Activated naive CD4-positive, alpha-beta T cell treated with anti-CD3 and anti-CD28 coated beads, Interleukin-2, amount 10 ng/mL, durations not matched to agents 7 days and 5 days (primary cell): ENCODE data around the gene WNK4.

ENCODE experiments used
- CTCF ChIA-PET: fragments of 350-600 bp; sonication (Branson Sonifier 250); formaldehyde crosslinking; loops from one replicate; lab custom pipeline; 2021; ENCODE audit warnings: antibody characterized with exemption; lab: Charles Lee
- DNase-seq: peaks from one replicate; pipeline ENCODE4 v3.0.0-alpha.2; 2020
- H3K27ac Mint-ChIP-seq: one replicate; pipeline ENCODE4 v1.8.0; 2021; ENCODE audit warnings: mild to moderate bottlenecking, moderate library complexity, mixed read lengths
- H3K27me3 Mint-ChIP-seq: one replicate; pipeline ENCODE4 v1.8.0; 2021; ENCODE audit warnings: mild to moderate bottlenecking, mixed read lengths
- H3K36me3 Mint-ChIP-seq: one replicate; pipeline ENCODE4 v1.8.0; 2021; ENCODE audit warnings: mixed read lengths
- H3K4me1 Mint-ChIP-seq: one replicate; pipeline ENCODE4 v1.8.0; 2021; ENCODE audit warnings: mixed read lengths
- H3K4me3 Mint-ChIP-seq: one replicate; pipeline ENCODE4 v1.8.0; 2021; ENCODE audit warnings: mild to moderate bottlenecking, moderate library complexity, mixed read lengths
- H3K9me3 Mint-ChIP-seq: one replicate; pipeline ENCODE4 v1.8.0; 2021; ENCODE audit warnings: mixed read lengths

Gene WNK4

GRCh38 chr17:42819939-42820535, 39.6 kb downstream of the WNK4 start:
- peak; percentile 80 for DNase-seq
- no peak overlapping the region for H3K27ac Mint-ChIP-seq
- H3K36me3 Mint-ChIP-seq = peaks cover 50% of the 10 kb centered on the region
- H3K9me3 Mint-ChIP-seq = no peaks in the 10 kb centered on the region
- H3K4me1 Mint-ChIP-seq = peaks cover 39% of the 10 kb centered on the region
- no peak overlapping the region for H3K4me3 Mint-ChIP-seq
- CTCF ChIA-PET = interaction anchor here (0.6 to 2.7 kb wide), 9 partner anchors 11 to 279 kb away, joined by 3 to 10 read pairs (median 3); partner anchors contain the start of genes PSMC3IP, RPL27 and WNK4
- H3K27me3 Mint-ChIP-seq = no peaks in the 10 kb centered on the region

DNA sequence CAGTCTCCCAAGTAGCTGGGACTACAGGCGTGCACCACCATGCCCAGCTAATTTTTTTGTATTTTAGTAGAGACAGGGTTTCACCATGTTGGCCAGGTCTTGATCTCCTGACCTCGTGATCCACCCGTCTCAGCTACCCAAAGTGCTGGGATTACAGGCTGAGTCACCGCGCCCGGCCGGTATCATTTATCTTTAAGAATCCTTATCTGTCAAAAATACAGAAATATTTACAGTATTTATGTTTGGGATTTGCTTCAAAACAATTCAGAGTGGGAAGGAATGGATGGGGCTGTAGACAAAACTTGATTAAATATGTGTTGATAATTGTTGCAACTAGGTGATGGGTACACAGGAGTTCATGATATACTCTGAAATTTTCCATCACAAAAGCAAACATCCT, 40.8 kb downstream of the WNK4 start:
- CTCF ChIA-PET = interaction anchor here (1.1 to 5.2 kb wide), 5 partner anchors 12 to 117 kb away, joined by 4 to 24 read pairs (median 9); partner anchors contain the start of gene PSME3
- no peak for DNase-seq
- Mint-ChIP-seq H3K4me1 (peaks cover 41% of the 10 kb centered on the region), H3K36me3 (peaks cover 41% of the 10 kb centered on the region), H3K27ac (no peak overlapping the region), H3K27me3 (no peaks in the 10 kb centered on the region), H3K4me3 (no peak overlapping the region), H3K9me3 (no peaks in the 10 kb centered on the region)

DNA sequence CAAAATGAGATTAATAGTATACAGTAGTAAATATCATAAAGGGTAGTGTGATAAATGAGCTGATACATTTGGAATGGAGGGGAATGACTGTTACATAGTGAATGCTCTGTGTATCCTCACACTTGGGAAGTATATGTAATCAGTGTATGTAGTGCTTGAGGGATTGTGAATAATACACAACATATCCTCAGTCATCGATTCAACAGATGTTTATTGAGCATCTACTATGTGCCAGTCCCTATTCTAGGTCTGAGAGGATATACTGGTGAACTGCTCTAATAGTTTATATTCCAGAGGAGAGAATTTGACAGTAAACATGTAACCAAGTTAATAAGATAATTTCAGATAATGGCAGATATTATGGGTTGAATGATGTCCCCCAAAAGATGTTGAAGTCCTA, 47.1 kb downstream of the WNK4 start:
- Mint-ChIP-seq H3K4me1 (peaks cover 30% of the 10 kb centered on the region), H3K36me3 (peaks cover 5% of the 10 kb centered on the region), H3K4me3 (no peak overlapping the region), H3K27ac (no peak overlapping the region), H3K27me3 (no peaks in the 10 kb centered on the region), H3K9me3 (no peaks in the 10 kb centered on the region)
- CTCF ChIA-PET = no interaction called here
- no peak for DNase-seq

GRCh38 chr17:42830971-42831370, 50.6 kb downstream of the WNK4 start:
- Mint-ChIP-seq H3K27me3 (peaks cover 4% of the 10 kb centered on the region), H3K36me3 (peaks cover 8% of the 10 kb centered on the region), H3K27ac (no peak overlapping the region), H3K4me3 (no peak overlapping the region), H3K4me1 (peaks cover 27% of the 10 kb centered on the region), H3K9me3 (no peaks in the 10 kb centered on the region)
- CTCF ChIA-PET = interaction anchor here (2.4 kb wide), 1 partner anchor 98 kb away, joined by 5 read pairs; no protein-coding TSS in a partner anchor
- DNase-seq = no peak

DNA sequence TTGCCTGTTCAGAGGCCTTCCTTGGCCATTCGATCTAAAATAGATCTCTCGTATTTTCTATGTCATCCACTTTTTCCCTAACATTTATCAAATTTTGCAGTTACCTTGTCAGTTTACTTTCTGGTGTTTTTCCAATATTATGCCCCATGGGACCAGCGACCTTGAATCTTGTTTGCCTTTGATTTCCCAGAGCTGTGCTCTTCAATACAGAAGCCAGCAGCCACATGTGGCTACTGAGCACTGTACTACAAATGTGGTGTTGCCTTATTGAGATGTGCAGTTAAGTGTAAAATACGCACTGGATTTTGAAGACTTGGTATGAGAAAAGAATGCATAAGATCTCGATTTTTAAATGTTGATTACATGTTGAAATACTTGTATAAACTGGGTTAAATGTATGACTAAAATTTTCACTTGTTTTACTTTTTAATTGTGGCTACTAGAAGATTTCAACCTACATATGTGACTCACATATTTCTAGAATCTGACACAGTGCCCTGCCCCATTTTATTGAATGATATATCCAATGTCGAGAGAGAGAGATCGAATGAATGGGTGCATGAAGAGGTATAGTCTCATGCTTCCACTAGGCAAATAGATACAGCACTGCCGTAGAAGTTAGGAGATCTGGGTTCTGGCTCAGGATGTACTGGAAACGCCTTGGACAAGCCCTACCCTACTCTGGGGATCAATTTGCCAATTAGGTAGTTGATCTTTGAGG, 52.0 kb downstream of the WNK4 start:
- Mint-ChIP-seq H3K4me3 (peak overlapping the region; percentile 91), H3K4me1 (peaks cover 28% of the 10 kb centered on the region), H3K36me3 (peaks cover 17% of the 10 kb centered on the region), H3K27ac (peak overlapping the region; percentile 98), H3K9me3 (no peaks in the 10 kb centered on the region), H3K27me3 (peaks cover 4% of the 10 kb centered on the region)
- DNase-seq = no peak
- CTCF ChIA-PET = interaction anchor here (5.6 kb wide), 1 partner anchor 9 kb away, joined by 24 read pairs; the partner anchor contains the start of gene BECN1

- Mint-ChIP-seq H3K36me3 (peaks cover 23% of the 10 kb centered on the region), H3K4me1 (peaks cover 28% of the 10 kb centered on the region), H3K27ac (peak within 1 kb of the TSS; percentile 98), H3K27me3 (peaks cover 4% of the 10 kb centered on the region), H3K9me3 (no peaks in the 10 kb centered on the region), H3K4me3 (peak within 1 kb of the TSS; percentile 91)
- DNase-seq = peak; percentile 94
- CTCF ChIA-PET = interaction anchor here (0.6 to 5.6 kb wide), 5 partner anchors 10 to 1285 kb away, joined by 3 to 24 read pairs (median 3); partner anchors contain the start of genes BECN1, PSMC3IP and RPL27
Observed at GRCh38 chr17:42832934-42833766, 52.7 kb downstream of the WNK4 start, which contains the start of gene PSME3. TSS of gene PSME3 (plus strand) at chr17:42833397. CDS start at chr17:42833632, 235 bp downstream.

- no peak for DNase-seq
- CTCF ChIA-PET = interaction anchor here (0.6 to 5.6 kb wide), 7 partner anchors 10 to 1285 kb away, joined by 3 to 24 read pairs (median 3); partner anchors contain the start of genes BECN1, PSMC3IP and RPL27
- Mint-ChIP-seq H3K36me3 (peaks cover 29% of the 10 kb centered on the region), H3K9me3 (no peaks in the 10 kb centered on the region), H3K27ac (peak overlapping the region; percentile 98), H3K4me3 (peak overlapping the region; percentile 91), H3K27me3 (peaks cover 4% of the 10 kb centered on the region), H3K4me1 (peaks cover 28% of the 10 kb centered on the region)
Observed at GRCh38 chr17:42833767-42834422, 53.5 kb downstream of the WNK4 start.

GRCh38 chr17:42835732-42836131, 55.3 kb downstream of the WNK4 start:
- H3K9me3 Mint-ChIP-seq = no peaks in the 10 kb centered on the region
- no peak overlapping the region for H3K27ac Mint-ChIP-seq
- peaks cover 28% of the 10 kb centered on the region for H3K4me1 Mint-ChIP-seq
- CTCF ChIA-PET = interaction anchor here (0.7 to 5.6 kb wide), 3 partner anchors 12 to 1356 kb away, joined by 3 to 24 read pairs (median 3); partner anchors contain the start of gene BECN1
- peaks cover 4% of the 10 kb centered on the region for H3K27me3 Mint-ChIP-seq
- H3K4me3 Mint-ChIP-seq = no peak overlapping the region
- DNase-seq = no peak
- peaks cover 42% of the 10 kb centered on the region for H3K36me3 Mint-ChIP-seq

DNA sequence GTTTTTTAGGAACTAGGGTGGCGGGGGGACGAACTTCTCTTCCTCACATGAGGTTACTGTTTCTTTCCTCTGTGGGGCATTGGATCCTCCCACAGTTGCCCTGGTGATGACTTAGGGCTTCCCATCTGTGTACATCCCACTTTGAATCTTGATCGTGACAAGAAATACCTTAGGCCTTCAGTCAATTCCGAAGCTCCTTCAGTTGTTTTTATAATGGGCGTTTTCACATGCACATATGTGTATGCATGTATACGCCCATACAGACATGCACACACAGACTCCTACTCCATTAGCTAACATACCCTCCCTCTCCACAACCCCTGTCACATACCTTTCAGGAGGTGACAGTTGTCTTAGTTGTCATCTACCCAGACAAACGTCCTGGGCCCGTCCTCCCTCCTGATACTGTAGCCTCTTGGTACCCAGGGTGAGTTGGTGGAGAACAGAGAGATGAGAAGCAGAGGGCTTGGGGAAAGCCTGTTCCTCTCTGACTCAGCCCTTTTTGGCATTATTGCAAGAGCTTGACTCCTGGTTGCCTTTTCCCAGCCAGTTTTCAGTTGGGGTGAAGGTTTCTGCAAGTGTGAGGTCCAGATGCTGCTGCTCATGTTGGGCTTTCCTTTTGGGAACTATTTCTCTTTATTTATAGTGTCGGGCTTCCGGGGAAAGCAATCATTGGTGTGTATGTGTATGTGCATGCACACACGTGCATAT, 61.7 kb downstream of the WNK4 start:
- H3K4me1 Mint-ChIP-seq = peaks cover 2% of the 10 kb centered on the region
- DNase-seq = no peak
- H3K4me3 Mint-ChIP-seq = no peak overlapping the region
- no peak overlapping the region for H3K27ac Mint-ChIP-seq
- no peaks in the 10 kb centered on the region for H3K9me3 Mint-ChIP-seq
- H3K36me3 Mint-ChIP-seq = peaks cover 62% of the 10 kb centered on the region
- CTCF ChIA-PET = interaction anchor here (0.7 to 1.3 kb wide), 4 partner anchors 88 to 327 kb away, joined by 3 to 5 read pairs (median 3); no protein-coding TSS in a partner anchor
- no peaks in the 10 kb centered on the region for H3K27me3 Mint-ChIP-seq

DNA sequence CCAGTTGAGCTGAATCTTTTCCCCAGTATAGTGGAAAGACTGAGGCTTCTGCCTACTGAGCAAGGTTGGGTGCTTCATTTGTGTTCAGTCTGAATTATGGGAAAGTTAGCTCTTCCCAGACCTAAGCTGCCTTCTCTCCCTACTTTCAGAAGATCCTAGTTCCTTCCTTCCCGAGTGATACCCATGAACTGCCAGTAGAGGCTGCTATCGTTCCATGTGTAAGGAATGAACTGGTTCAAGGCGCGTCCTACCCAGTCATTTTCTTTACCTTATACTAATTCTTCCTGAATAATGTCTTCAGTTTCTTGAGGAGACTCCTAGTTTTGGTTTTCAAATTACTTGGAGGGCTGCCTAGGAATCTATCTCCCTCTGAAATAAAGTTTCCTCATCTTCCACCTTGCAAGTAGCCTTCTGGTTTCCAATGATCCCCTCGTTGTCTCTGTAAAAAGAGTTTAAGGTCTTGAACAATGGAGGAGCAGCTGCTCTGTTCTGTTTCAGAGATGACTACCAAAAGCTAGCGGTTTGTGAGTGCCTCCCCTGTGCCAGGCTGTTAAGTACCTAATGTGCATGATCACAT, 63.0 kb downstream of the WNK4 start:
- H3K27me3 Mint-ChIP-seq = no peaks in the 10 kb centered on the region
- H3K4me3 Mint-ChIP-seq = no peak overlapping the region
- CTCF ChIA-PET = interaction anchor here (0.9 to 1.7 kb wide), 7 partner anchors 9 to 265 kb away, joined by 3 to 5 read pairs (median 3); partner anchors contain the start of genes BECN1 and RPL27
- no peak overlapping the region for H3K27ac Mint-ChIP-seq
- no peaks in the 10 kb centered on the region for H3K9me3 Mint-ChIP-seq
- H3K36me3 Mint-ChIP-seq = peaks cover 52% of the 10 kb centered on the region
- H3K4me1 Mint-ChIP-seq = peaks cover 2% of the 10 kb centered on the region
- no peak for DNase-seq

DNA sequence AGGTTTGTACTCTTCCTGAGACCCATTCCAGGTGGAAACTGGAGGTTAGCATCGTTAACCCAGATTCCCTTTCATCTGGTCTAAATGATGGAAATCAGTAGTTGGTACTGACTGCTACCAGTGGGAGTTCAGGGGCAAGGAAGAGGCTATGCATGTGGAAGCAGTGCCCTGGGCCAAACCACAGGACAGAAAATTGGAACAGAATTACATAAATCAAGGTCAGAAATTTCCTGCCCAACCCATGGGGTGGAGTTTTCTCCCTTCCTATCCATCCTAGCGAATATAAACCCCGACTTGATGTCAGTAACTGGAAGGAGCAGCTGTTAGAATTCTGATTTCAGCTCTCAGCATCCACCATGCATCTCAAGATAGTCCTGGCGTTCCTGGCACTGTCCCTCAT, 63.9 kb downstream of the WNK4 start, which contains the start of gene AOC2:
TSS of gene AOC2 (plus strand) at position 310 of the 400 bp plus-strand sequence. CDS start at position 357, 47 bp downstream.
- Mint-ChIP-seq H3K36me3 (peaks cover 44% of the 10 kb centered on the region), H3K27ac (no peak within 1 kb of the TSS)

More for the DNA sequence above, 63.9 kb downstream of the WNK4 start, which contains the start of gene AOC2:
- DNase-seq = no peak
- Mint-ChIP-seq H3K4me1 (peaks cover 2% of the 10 kb centered on the region), H3K9me3 (no peaks in the 10 kb centered on the region), H3K27me3 (no peaks in the 10 kb centered on the region), H3K4me3 (no peak within 1 kb of the TSS)
- CTCF ChIA-PET = interaction anchor here (0.9 to 1.7 kb wide), 2 partner anchors 10 to 20 kb away, joined by 3 to 4 read pairs; partner anchors contain the start of gene BECN1
